Measurements from ENCODE around the gene PISD. TPM values are rescaled to one million over a fixed set of nuclear protein-coding genes. Genes with fewer than 3 reads are reported as not detected.

PISD gene
- total RNA-seq, 2 experiments from 2014 or later: 19.4 to 19.6 TPM

DNA sequence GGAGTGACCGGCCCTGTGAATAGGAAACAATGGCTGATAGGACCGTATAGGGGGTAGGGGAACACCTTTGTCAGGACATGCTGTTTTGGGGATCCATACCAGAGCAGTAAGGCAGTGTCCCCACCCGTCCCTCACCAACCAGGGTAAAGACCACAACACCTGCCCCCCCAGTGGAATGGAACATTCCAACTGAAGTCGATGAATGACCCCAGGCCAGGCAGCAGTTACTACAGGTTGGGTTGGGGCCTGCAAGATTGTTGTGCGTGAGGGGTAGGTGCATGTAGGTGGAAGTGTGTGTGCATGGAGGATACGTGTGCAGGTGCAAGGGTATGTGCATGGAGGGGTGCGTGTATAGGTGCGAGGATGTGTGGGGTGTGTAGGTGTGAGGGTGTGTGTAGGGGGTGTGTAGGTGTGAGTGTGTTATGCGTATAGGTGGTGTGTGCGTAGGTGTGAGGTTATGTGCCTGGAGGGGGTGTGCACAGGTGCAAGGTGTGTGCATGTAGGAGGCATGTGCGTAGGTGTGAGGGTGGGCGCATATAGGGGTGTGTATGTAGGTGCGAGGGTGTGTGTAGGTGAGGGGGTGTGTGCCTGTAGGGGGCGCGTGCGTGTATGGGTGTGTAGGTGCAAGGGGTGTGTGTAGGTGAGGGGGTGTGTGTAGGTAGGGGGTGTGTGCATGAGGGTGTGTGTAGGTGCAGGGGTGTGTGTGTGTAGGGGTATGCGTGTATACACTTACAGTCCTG, 32.9 kb downstream of the PISD start:
- ChIA-PET CTCF (interaction anchor here (1.9 to 2.6 kb wide), 2 partner anchors 11 to 68 kb away, joined by 7 to 10 read pairs; no protein-coding TSS in a partner anchor), POLR2A (no interaction called here)
- no peak for DNase-seq
- Mint-ChIP-seq H3K4me1 (peaks cover 42% of the 10 kb centered on the region), H3K27me3 (no peaks in the 10 kb centered on the region), H3K4me3 (peak overlapping the region; percentile 83), H3K27ac (peak overlapping the region; percentile 94), H3K36me3 (ENCODE audit: low read depth) (peaks cover 2% of the 10 kb centered on the region), H3K9me3 (no peaks in the 10 kb centered on the region)

DNA sequence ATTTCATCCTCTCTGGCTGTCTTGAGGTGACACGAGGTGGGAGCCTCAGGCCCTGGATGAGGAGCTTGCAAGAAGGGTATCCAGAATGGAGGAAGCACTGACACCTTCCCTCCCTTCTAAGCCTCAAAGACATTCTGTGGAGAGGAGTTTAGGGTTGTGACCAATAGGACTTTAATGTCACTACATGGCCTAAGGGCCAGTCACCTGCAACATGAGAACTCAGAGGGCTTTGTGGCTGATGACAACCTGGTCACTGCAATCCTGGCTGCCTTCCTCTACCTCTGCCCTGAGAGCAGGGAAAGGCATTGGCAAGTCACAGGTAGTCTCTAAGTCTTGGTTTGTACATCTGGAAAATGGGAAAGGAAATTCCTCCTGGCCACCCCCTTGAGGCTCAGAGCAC, 33.7 kb downstream of the PISD start:
- ChIA-PET CTCF (interaction anchor here (0.6 kb wide), 2 partner anchors 16 to 232 kb away, joined by 3 read pairs; no protein-coding TSS in a partner anchor), POLR2A (interaction anchor here (1.2 kb wide), 1 partner anchor 10 kb away, joined by 3 read pairs; no protein-coding TSS in a partner anchor)
- no peaks in the 10 kb centered on the region for H3K9me3 Mint-ChIP-seq
- no peak overlapping the region for H3K4me3 Mint-ChIP-seq
- peaks cover 37% of the 10 kb centered on the region for H3K4me1 Mint-ChIP-seq
- H3K27me3 Mint-ChIP-seq: no peaks in the 10 kb centered on the region
- DNase-seq: no peak
- H3K27ac Mint-ChIP-seq: no peak overlapping the region
- peaks cover 2% of the 10 kb centered on the region for H3K36me3 Mint-ChIP-seq (ENCODE audit: low read depth)

DNA sequence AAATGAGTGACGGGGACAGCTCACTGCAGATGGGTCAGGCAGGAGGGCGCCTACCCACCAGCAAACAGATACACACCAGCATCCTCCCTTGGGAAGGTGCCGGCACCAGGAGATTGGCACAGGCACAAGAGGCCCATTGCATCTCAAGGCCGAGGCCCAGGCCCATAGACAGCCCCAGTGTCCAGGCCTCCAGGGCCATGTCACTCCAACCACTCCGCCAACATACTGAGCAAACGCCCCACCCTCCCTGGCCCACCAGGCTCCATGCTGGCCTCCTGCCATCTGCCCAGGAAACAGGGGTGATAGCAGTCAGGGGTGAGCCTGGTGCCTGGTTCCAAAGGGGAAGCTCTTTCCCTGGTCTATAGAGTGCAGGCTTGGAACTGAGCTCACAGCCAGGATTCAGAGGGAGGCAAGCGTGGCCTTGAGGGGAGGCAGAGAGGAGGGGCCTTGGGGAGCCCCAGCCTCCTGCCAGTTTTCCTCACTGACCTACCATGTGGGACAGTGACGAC, 34.7 kb downstream of the PISD start:
- ChIA-PET CTCF (interaction anchor here (1.0 kb wide), 1 partner anchor 14 kb away, joined by 3 read pairs; no protein-coding TSS in a partner anchor), POLR2A (interaction anchor here (0.6 to 1.2 kb wide), 2 partner anchors 9 to 103 kb away, joined by 3 to 4 read pairs; no protein-coding TSS in a partner anchor)
- peaks cover 2% of the 10 kb centered on the region for H3K36me3 Mint-ChIP-seq (ENCODE audit: low read depth)
- H3K27me3 Mint-ChIP-seq: no peaks in the 10 kb centered on the region
- no peak overlapping the region for H3K27ac Mint-ChIP-seq
- DNase-seq: no peak
- no peak overlapping the region for H3K4me3 Mint-ChIP-seq
- no peaks in the 10 kb centered on the region for H3K9me3 Mint-ChIP-seq
- H3K4me1 Mint-ChIP-seq: peaks cover 37% of the 10 kb centered on the region

DNA sequence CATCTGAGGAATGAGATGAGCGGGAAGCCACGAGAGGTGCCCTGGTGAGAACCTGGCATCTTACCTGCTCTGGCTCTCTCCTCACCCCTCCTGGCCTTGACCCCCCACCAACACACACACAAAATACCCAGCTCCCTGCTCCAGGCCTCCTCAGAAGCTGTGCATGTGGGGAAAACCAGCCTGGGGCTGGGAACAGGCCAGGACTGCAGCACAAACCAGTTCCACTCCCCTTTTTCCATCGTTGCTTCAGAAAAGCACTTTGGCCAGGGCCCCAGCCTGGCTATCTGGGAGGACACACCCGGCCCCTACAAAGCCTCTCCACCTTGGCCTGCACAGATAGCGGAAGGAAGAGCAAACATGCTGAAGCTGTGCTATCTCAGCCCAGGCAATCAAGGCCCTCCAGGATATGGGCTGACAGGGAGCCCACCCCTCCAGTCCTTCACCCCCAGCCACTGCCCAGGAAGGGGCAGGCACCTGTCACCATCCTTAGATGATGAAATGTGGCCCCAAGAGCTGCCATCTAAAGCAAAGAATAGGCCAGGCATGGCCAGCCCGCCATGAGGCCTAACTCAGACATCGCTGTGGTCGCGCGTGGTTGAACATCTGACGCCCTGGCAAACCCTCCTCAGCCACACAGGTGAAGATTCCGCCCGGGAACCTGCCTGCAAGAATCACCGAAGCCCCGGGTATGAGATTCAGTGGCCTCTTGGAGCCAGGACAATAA, 35.4 kb downstream of the PISD start:
- Mint-ChIP-seq H3K27me3 (no peaks in the 10 kb centered on the region), H3K4me1 (peaks cover 36% of the 10 kb centered on the region), H3K4me3 (no peak overlapping the region), H3K27ac (peak overlapping the region; percentile 74), H3K9me3 (no peaks in the 10 kb centered on the region), H3K36me3 (ENCODE audit: low read depth) (peaks cover 2% of the 10 kb centered on the region)
- no peak for DNase-seq
- ChIA-PET POLR2A (no interaction called here), CTCF (interaction anchor here (1.0 kb wide), 1 partner anchor 13 kb away, joined by 3 read pairs; no protein-coding TSS in a partner anchor)

DNA sequence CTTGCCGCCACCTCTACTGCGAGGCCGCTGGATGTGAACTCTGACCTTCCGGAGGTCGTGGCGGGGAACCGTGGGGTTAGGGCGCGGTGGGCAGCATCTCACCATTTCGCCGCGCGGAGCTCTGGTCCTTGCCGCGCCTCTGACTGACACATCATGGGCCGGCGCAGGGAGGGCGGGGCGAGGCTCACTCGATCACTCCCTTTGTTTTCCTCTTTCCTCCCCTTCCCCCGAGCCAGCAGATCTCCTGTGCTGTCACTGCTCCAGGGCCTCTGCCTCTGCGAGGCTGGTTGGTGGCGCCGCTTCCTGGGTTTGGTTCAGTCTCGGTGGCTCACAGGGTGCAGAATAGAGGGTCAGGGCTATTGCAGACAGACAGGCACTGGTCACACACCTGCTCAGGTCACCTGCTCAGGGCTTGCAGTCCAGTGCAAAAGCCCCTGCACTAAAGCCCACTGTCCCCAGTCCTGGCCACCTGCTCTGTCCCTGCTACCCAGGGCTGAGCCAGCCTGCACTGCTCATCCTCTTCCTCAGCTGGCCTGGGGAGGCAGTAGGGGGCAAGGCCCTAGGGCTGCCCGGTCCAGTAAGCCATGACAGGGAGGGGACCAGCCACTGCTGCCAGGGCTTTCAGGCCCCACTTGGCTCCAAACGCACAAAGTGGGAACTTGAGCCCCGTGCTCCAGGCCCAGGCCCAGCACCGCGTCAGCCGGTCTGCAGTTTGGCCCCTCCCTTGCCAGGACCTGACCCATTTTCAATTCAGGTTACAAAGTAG, 36.2 kb downstream of the PISD start:
- ChIA-PET CTCF (interaction anchor here (0.6 to 1.4 kb wide), 2 partner anchors 8 to 187 kb away, joined by 3 to 4 read pairs; no protein-coding TSS in a partner anchor), POLR2A (no interaction called here)
- H3K9me3 Mint-ChIP-seq: no peaks in the 10 kb centered on the region
- H3K4me3 Mint-ChIP-seq: no peak overlapping the region
- H3K36me3 Mint-ChIP-seq (ENCODE audit: low read depth): peaks cover 3% of the 10 kb centered on the region
- H3K4me1 Mint-ChIP-seq: peaks cover 29% of the 10 kb centered on the region
- no peak overlapping the region for H3K27ac Mint-ChIP-seq
- DNase-seq: no peak
- no peaks in the 10 kb centered on the region for H3K27me3 Mint-ChIP-seq

DNA sequence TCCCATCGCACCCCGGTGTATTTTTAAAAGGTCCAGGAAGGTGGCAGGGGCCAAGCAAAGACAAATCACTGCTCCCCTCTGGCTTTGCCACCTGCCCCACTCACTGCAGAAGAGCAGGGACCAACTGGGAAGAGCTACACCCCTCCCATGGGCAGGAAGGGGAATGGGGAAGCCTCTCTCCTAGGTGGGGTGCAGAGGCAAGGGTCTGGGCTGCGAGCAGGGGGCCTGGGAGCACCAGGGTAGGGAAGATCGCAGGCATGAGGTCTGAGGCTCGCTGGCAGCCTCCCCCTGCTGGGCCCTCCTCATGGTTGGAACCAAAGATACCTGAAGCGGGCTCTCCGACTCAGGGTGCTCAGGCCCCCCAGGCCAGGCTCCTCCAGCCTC, 36.8 kb downstream of the PISD start:
- peaks cover 29% of the 10 kb centered on the region for H3K4me1 Mint-ChIP-seq

DNA sequence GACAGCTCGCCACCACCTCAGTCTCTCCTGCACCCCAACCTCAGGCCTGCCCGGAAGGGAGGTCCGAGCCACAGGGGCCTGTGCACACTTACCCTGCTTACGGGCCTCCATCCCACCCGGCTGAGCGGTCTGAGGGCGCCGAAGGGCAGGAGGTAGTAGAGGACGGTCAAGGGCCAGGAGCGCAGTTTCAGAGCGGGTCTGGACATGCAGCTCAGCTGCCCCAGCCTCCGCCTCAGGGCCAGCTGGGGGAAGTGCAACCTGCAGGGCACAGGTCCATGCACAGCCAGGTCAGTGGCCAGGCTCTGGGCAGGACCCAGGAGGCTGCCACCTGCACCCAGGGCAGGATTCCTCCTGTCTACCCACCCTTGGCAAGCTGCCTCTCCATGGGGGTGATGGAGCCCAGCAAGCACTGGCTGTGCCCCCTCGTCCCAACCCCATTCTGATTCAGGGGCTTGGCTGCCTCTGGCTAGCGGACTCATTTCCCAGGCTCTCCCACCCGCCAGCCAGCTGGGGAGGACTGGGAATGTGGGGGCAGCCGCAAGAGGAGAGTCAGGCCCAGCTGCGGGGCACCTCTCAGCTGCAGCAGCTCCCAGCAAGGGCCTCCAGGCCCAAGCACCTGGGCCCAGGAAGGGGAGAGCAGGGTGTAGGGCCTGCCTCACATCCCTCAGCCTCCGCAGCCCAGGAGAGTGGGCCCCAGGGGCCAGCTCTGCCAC, 38.3 kb downstream of the PISD start:
- Mint-ChIP-seq H3K27ac (no peak overlapping the region), H3K4me3 (no peak overlapping the region), H3K36me3 (ENCODE audit: low read depth) (peaks cover 11% of the 10 kb centered on the region), H3K9me3 (no peaks in the 10 kb centered on the region), H3K27me3 (no peaks in the 10 kb centered on the region), H3K4me1 (peaks cover 19% of the 10 kb centered on the region)
- CTCF ChIA-PET: interaction anchor here (0.6 to 1.1 kb wide), 3 partner anchors 8 to 195 kb away, joined by 3 read pairs; no protein-coding TSS in a partner anchor
- no peak for DNase-seq
- POLR2A ChIA-PET: no interaction called here

More for the DNA sequence above, 36.8 kb downstream of the PISD start:
- POLR2A ChIA-PET: no interaction called here
- DNase-seq: no peak
- peaks cover 5% of the 10 kb centered on the region for H3K36me3 Mint-ChIP-seq (ENCODE audit: low read depth)
- H3K4me3 Mint-ChIP-seq: no peak overlapping the region
- H3K27ac Mint-ChIP-seq: no peak overlapping the region
- no peaks in the 10 kb centered on the region for H3K27me3 Mint-ChIP-seq
- CTCF ChIA-PET: interaction anchor here (0.6 to 1.4 kb wide), 2 partner anchors 9 to 187 kb away, joined by 3 to 4 read pairs; no protein-coding TSS in a partner anchor
- no peaks in the 10 kb centered on the region for H3K9me3 Mint-ChIP-seq

DNA sequence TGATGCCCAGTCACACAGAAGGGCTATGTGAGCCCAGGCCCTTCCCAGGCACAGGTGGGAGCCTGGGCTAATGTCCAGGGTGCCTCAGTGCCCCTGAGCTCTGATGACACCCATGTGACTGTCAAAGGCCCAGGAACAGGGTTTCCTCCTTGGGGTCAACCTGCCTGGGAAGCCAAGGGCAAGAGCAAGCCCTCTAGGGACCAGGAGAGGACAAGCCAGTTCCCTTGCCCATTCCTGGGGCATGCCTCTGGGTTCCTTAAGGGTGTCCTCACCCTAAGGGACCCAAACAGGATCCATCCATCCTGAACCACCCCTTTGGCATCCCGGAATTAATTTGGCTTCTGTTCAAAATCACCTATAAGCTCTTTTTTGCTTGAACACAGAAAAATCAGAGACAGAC, 39.0 kb downstream of the PISD start:
- no peaks in the 10 kb centered on the region for H3K27me3 Mint-ChIP-seq
- H3K36me3 Mint-ChIP-seq (ENCODE audit: low read depth): peaks cover 12% of the 10 kb centered on the region
- ChIA-PET CTCF (interaction anchor here (1.0 to 1.1 kb wide), 2 partner anchors 9 to 50 kb away, joined by 3 read pairs; no protein-coding TSS in a partner anchor), POLR2A (interaction anchor here (0.6 kb wide), 1 partner anchor 116 kb away, joined by 3 read pairs; no protein-coding TSS in a partner anchor)
- H3K9me3 Mint-ChIP-seq: no peaks in the 10 kb centered on the region
- peak overlapping the region; percentile 54 for H3K27ac Mint-ChIP-seq
- peaks cover 15% of the 10 kb centered on the region for H3K4me1 Mint-ChIP-seq
- DNase-seq: no peak
- no peak overlapping the region for H3K4me3 Mint-ChIP-seq

DNA sequence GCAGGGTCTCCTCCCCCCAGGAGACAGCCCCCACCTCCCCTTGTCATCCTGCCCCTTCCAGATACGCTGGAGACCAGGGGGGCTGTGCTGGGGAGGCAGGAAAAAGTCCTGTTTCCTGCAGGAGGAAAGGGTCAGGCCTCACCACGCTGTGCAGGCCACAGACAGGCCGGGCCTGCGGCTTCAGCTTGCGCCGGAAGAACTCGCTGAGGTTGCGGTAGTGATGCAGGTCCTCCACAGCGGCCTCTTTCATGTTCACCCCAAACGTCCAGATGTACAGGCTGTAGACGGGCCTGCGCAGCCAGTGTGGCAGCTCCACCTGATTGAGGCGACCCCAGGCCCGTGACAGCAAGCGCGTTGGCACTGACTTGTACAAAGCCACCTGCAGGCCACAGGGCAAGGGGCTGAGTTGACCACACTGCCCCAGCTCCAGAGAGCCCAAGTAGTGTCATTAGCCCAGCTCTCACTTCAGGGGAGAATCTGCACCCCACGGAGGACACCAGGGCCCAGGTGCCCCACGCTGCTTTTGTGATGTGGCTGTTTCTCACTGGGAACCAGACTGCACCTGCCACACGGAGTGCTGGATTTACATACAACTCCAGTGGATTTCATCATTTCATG, 40.4 kb downstream of the PISD start:
- Mint-ChIP-seq H3K4me1 (peaks cover 13% of the 10 kb centered on the region), H3K27ac (peak overlapping the region; percentile 36), H3K27me3 (no peaks in the 10 kb centered on the region), H3K4me3 (no peak overlapping the region), H3K9me3 (no peaks in the 10 kb centered on the region), H3K36me3 (ENCODE audit: low read depth) (peaks cover 15% of the 10 kb centered on the region)
- ChIA-PET CTCF (interaction anchor here (0.6 to 1.4 kb wide), 3 partner anchors 9 to 86 kb away, joined by 3 to 4 read pairs (median 3); no protein-coding TSS in a partner anchor), POLR2A (no interaction called here)
- DNase-seq: no peak

DNA sequence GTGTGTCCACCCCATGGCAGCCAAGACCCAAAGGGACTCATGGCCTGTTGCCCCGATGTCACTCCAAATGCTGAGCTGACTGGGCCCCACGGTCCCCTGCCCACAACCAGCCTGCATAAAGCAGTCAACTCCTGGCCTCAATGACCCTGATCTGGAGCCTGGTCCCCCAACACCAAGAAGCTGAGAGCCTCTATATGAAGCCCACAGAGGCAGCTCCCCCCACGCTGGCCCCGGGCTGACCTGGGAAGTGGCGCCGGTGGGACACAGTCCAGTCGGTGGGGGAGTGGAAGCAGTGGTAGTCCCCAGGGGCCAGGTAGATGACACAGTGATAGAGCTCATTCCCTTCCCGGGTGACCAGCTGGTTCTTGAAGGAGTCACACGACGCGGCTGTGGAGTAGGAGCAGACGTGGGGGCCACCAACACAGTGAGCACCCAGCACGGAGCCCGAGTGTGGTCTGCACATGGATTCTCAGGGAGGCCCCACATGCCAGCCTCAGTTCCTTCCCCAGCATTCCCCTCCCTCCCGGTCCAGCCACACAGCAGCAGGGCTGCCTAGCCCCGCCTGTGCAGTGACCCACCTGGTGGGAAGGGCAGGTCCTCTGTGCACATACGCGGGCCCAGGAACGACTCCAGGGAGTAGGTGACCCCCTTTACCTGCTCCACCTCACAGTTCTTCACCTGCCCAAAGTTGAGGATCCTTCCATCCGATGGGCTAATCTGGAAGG, 41.1 kb downstream of the PISD start:
- Mint-ChIP-seq H3K27ac (peak overlapping the region; percentile 50), H3K27me3 (no peaks in the 10 kb centered on the region), H3K36me3 (ENCODE audit: low read depth) (peaks cover 15% of the 10 kb centered on the region), H3K9me3 (no peaks in the 10 kb centered on the region), H3K4me1 (peaks cover 9% of the 10 kb centered on the region), H3K4me3 (no peak overlapping the region)
- CTCF ChIA-PET: interaction anchor here (0.6 to 1.4 kb wide), 3 partner anchors 8 to 86 kb away, joined by 3 to 4 read pairs (median 3); no protein-coding TSS in a partner anchor
- no peak for DNase-seq
- POLR2A ChIA-PET: interaction anchor here (1.0 kb wide), 1 partner anchor 10 kb away, joined by 4 read pairs; no protein-coding TSS in a partner anchor

All from activated CD4-positive, alpha-beta T cell treated with anti-CD3 and anti-CD28 coated beads, Interleukin-2, amount 10 ng/mL, durations not matched to agents 7 days and 5 days (primary cell).